Stimulated activated CD8-positive, alpha-beta memory T cell treated with anti-CD3 and anti-CD28 coated beads, Interleukin-7, amount 100 ng/mL, for 1 hour (primary cell): ENCODE measurements around the gene DAGLA.
A peak's percentile ranks its signal among the peaks of the same experiment; 100 is the strongest.

ENCODE experiments used
- DNase-seq, 2 donors: peaks; one replicate each; pipeline ENCODE4 v3.0.0-alpha.2; 2020; ENCODE audit warnings: low read depth in 2 of 2

DAGLA gene

DNA sequence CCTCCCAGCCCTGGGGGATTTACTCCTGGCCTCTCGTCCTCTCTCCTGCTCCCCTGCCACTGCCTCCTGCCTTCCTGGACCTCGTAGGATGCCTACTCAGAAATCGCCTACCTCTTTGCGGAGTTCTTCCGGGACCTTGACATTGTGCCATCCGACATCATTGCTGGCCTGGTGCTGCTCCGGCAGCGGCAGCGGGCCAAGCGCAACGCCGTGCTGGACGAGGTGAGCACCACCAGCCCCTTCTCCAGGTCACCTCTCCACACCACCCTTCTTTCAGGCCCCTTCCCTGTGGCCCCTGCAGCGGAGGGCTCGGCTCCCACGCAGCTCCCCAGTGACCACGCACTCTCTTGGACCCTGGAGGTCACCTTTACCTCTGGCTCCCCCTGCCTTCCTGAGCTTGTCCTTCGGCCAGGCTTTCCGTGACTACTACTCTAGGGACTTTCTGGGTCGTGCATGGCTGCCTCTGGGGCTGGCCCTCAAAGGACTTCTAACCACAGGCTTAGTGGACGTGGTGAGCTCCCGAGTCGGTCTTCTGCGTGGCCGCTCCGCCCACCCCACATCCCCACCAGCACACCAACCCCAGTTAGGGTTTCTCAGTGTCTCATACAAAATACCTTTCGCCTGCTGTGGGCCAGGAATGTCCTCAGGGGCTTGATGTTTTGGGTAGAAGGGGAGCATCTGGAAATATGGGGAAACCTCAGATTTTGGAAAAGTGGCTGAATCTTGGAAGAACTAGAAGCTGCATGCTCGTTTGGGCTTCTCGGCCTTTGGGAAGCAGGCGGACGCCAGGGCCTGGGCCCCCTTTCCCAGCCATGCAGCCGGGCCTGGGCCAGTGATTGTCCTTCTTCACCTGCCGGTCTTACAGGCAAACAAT, 48.1 kb downstream of the DAGLA start:
- DNase-seq, result no peak

DNA sequence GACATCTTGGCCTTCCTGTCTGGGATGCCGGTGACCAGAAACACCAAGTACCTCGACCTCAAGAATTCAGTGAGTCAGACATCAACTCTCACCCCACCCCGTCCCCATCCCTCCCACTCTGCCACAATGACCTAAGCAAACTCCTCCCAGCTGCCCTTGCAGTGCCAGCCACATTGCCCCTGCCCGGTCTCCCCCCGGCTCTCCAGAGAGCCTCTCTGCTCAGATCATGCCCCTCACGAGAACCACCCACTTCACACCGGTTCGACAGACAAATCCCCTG, 48.7 kb downstream of the DAGLA start:
- DNase-seq, result no peak

DNA sequence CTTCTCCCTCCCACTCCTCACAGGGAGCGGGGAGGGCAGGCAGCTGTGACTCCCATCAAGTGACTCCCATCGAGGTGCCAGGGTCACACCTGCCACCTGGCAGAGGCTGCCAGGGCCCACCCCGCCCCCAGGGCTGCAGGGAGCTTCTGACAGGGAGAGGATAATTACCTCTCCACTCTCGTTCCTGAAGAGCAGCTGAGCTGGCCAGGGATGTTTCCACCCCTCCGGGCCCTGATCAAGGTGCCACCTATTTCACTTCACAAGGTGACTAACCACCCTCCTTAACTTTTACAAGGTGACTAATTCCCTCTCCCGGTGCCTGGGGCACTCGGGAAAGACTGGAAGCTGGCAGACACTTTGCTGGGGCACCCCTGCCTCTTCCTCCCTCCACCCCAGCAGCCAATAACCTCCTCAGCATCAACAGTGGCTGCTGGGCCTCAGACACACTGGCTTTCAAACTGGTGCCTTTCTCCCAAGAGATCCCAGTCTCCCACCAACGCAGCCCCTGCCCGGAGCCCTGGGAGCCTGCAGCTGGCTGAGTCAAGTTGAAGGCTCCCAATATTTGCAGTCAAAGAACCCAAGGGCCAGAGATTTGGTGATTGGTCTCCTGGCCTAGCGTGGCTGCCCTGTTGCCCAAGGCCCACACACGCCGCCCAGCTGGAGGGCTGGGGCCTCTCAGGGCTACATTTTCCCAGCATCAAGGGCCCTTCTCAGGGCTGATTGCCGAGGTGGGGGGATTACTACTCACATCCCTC, 50.2 kb downstream of the DAGLA start:
- DNase-seq, result no peak

DNA sequence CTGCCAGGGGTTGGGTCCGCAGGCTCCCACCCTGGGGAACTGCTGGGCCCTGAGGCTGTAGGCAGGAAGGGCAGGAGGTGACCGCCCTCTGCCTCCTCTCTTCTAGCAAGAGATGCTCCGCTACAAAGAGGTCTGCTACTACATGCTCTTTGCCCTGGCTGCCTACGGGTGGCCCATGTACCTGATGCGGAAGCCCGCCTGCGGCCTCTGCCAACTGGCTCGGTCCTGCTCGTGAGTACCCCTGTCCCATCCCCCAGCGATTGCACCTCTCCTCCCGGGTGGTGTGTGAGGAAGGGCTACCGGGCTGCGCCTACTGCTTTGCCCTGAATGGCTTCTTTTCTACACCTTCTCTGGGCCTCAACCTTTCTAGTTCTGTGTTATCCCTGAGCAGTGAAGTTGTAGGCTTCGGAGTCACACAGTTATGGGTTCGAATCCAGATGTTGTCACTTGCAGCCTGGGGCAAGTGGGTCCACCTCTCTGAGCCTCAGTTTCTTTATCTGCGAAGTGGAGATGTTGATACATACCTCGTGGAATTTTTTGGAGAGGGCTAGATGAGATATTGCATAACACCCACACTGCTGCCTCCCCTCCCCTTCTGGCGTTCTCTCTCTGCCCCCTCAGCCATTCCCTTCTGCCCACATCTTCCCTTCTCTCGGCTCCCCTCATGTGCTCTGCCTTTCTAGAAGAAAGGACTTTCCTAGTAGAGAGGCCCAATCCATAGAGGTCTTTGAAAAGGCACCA, 51.2 kb downstream of the DAGLA start:
- no peak for DNase-seq

DNA sequence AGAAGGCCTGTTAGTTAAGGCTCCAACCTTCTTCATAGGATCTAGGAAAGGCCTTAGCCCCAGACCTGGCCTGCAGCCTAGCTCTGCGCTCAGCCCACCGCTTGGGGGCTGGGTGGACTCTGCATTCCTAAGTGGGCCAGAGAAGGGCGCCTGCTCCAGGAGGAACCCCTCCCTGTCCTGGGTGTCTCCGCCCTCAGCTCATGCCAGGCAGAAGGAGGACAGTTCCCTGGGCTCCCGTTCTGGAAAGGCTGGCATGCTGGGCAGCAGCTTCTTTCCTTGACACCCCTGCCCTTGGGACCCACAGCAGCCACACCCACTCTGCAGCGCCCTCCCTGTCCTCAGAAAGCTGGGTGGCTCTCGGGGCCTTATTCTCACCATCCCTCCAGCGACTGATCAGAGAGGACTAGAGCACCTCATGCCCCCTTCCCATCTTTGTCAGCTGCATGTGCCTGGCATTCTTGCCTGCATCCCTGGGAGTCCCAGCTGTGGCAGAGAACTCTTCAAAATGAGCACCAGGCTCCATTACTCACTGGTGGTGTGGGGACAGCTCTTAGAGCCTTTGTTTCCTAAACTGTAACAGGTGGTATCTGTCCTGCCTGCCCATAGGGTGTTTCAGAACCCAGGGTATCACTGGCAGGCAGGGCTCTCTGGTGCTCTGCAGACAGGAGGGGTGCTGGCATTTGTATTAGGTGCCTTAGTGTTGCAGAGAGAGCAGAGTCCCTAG, 51.9 kb downstream of the DAGLA start:
- no peak for DNase-seq

DNA sequence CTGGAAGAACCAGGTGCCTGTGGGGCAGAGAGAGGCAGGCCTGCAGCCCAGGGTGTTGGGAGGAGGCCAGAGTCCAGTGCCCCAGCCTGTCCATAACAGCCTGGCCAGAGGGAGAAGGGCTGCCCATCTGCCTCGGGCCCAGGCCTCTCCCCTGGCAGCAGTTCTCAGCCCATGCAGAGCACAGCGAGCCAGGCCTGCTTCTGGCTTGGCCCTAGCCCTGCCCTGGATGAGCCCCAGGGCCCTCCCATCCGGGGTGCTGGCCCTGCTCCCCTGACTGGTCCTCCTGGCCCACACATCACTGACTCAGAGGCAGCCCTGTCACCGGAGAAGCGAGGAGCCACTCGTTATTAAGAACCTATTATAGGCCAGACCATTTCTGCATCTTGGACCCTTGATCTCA, 52.5 kb downstream of the DAGLA start:
- DNase-seq, result no peak

DNA sequence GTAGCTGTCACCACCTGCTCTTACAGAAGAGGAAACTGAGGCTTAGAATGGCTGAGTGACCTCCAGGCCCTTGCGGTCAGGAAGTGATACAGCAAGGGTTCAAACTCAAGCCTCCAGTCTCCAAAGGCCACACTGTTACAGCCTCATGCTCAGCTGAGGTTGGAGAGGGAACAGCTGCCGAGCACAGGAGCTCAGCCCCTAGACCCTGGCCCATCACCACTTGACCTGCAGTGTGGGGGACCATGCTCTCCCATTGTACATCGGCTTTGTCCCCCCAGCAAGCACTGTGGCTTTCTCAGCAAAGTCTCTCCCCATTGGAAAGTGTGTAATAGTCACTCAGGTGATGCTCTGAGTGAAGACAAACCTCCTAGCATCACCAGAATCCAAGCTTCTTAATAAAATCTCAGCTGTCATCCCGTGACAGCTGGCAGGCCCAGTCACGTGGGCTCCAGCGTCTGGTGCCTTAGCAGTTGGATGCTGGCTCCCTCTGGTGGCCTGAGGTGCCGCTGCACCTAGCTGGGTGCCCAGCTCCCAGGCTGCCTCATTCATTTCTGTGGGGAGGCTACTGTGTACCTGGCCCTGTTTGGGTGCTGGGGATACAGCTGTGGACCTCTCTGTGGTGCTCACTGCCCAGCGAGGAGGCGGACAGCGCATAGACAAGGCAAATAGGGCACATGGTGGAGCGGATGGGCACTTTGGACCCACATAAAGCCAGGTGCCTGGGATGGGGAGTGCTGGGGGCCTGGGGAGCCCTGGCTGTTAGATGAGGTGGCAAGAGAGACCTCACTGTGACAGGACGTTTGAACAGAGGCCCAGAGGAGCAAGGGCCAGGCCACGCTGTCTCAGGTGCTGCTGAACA, 53.2 kb downstream of the DAGLA start:
- peak; percentile 66 to 74 for DNase-seq

DNA sequence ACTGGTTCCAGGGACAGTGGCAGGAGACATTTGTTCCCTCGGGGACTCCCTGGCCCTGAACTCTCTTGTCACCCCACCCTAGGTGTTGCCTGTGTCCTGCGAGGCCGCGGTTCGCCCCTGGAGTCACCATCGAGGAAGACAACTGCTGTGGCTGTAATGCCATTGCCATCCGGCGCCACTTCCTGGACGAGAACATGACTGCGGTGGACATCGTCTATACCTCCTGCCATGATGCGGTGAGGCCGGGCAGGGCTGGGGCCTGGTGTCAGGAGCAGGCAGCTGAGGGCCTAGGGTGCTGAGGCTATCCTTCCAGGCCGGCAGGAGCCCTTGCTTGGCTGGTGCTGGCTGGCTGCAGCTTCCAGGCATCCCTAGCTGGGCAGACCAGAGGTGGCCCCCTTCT, 54.6 kb downstream of the DAGLA start:
- no peak for DNase-seq

DNA sequence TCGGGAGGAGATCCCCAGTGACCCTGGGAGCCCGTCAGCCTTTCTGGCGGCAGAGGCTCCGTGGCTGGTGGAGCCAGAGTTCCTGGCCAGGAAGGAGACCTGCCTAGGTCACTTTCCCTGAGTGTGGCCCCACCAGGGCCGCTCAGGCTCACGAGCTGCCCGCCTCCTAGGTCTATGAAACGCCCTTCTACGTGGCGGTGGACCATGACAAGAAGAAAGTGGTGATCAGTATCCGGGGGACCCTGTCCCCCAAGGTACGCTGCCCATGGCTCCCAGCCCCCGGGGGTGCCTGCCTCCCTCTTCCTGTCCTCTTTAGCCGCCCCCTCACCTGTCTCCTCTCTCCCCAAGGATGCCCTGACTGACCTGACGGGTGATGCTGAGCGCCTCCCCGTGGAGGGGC, 55.2 kb downstream of the DAGLA start:
- no peak for DNase-seq

DNA sequence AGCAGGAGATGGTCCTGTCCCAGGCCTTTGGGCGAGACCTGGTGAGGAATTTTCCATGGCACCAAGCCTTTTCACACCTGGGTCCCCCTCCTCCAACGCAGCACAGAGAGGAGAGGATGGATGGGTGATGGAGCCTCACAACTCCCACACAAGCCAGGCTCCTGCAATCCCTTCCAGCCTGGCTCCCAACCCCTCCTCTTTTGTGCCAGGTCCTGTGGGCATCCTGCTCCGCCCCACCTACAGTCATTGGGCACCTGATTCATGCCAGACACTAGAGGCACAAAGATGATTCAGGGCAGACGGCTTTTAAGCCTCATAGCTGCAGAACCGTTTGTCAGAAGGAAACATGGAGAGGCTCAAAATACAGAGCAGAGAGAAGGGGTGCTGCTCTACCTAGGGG, 56.1 kb downstream of the DAGLA start:
- no peak for DNase-seq

DNA sequence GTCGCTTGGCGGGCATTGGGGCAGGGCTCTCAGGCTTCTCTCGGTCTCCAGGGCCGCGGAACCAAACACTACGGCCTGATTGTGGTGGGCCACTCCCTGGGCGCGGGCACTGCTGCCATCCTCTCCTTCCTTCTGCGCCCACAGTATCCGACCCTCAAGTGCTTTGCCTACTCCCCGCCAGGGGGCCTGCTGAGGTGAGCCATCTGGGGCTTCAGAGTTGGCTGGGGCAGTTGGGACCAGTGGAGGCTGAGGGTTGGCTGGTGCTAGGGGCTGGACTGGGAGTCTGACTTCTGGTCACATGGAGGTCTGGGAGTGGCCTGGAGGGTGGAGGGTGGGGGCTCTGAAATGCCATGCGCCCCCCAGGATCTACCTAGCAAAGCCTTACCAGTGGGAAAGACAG, 56.9 kb downstream of the DAGLA start:
- DNase-seq, result no peak

DNA sequence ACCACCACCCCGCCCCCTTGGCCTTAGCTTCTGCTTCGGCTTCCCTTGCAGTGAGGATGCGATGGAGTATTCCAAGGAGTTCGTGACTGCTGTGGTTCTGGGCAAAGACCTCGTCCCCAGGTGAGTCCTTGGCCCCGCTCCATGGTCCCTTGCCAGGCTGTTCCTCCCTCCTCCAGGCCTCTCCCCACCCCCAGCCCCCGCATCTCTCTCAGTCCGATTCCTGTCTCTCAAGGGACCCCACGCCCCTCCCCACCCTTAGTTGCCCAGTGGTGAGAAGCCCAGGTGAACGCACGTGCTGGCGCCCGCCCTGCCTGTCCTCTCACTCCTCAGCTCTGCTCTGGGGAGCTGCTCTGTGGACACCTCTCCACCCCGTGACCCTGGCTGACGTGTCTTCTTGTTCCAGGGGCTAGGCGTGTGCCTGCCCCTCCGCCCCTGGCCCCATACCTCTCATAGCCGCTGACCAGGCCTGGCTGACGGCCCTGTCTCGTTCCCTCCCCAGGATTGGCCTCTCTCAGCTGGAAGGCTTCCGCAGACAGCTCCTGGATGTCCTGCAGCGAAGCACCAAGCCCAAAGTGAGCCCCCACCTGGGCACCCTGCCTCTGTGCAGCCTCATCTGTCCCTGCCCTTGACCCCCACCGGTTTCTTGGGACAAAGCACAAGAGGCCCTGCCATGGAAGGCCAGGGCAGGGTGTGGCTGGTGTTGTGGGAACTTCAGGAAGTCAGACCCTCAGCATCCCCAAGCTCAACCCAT, 57.6 kb downstream of the DAGLA start:
- no peak for DNase-seq

DNA sequence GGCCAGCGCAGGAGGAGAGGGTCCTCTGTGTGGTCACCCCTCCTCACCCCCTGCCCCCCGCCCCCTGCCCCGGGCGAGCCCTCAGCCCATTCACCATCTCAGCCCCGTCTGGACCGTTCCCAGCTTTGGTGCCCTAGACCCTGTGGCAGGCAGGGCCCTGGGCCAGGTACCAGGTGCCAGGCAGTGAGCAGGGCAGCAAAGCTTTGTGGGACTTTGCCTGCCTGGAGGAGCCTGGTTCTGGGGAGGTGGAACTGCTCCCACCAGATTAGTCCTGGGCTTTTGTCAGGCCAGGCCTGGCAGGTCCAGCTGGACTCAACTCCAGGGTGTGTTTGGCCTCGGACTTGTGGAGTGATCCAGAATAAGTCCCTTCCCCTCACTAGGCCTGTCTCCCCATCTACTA, 58.6 kb downstream of the DAGLA start:
- no peak for DNase-seq

DNA sequence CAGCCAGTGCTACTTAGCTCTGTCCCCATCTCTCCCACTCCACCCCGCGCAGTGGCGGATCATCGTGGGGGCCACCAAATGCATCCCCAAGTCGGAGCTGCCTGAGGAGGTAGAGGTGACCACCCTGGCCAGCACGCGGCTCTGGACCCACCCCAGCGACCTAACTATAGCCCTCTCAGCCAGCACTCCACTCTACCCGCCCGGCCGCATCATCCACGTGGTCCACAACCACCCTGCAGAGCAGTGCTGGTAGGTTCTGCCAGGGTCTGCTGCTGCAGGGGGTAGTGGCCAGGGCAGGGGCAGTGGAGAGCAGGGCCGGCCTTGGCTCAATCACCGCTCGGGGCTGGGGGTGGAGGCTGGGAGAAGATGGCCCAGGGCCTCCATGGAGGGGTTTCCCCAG, 59.2 kb downstream of the DAGLA start:
- DNase-seq, result no peak

DNA sequence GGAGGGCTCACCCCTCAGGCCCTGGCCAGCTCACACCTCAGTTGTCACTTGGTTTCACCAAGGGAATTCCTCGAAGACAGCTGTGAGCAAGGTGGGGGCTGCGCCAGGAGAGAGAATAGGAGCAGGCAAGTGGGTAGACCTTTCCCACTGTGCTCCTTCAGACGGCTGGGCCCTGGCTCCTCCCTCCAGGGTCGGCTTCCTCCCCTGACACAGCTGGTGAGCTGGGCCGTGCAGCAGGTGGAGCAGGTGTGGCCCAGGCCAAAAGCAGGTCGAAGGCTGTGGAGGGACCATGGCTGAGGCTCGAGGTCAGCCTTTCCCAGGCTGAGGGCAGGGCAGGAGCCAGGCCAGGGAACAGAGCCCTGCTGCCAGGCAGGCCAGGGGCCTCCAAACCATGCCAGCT, 59.8 kb downstream of the DAGLA start:
- DNase-seq, result no peak

DNA sequence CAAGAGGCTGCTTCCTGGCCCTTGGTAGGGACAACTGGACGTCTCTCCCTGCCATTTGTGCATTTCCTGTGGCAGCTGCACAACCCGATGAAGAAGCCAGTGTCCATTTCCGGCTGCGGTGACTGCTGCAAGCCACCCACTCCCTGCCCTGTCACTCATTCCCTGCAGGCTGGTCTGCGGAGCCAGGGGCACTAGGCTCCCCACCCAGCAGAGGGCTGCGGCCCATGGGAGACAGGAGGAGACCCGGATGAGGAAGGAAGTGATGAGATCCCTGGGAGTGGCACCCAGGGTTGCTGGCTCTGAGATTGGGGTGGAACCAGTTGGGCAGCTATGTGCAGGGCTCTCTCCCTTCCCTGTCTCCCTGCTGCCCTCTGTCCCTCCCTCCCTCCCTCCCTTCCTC, 62.2 kb downstream of the DAGLA start:
- no peak for DNase-seq

DNA sequence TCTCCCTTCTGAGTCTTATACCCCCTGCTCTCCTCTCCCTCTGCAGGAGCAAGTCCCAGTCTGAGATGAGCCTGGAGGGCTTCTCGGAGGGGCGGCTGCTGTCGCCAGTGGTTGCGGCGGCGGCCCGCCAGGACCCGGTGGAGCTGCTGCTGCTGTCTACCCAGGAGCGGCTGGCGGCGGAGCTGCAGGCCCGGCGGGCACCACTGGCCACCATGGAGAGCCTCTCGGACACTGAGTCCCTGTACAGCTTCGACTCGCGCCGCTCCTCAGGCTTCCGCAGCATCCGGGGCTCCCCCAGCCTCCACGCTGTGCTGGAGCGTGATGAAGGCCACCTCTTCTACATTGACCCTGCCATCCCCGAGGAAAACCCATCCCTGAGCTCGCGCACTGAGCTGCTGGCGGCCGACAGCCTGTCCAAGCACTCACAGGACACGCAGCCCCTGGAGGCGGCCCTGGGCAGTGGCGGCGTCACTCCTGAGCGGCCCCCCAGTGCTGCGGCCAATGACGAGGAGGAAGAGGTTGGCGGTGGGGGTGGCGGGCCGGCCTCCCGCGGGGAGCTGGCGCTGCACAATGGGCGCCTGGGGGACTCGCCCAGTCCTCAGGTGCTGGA, 63.4 kb downstream of the DAGLA start:
- DNase-seq, result no peak

DNA sequence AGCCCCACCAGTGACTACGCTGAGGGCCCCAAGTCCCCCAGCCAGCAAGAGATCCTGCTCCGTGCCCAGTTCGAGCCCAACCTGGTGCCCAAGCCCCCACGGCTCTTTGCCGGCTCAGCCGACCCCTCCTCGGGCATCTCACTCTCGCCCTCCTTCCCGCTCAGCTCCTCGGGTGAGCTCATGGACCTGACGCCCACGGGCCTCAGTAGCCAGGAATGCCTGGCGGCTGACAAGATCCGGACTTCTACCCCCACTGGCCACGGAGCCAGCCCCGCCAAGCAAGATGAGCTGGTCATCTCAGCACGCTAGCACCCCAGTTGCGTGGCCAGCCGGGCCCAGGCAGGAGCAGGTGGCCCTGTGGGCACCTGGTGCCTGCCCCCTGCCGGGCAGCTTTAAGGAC, 64.0 kb downstream of the DAGLA start:
- no peak for DNase-seq

DNA sequence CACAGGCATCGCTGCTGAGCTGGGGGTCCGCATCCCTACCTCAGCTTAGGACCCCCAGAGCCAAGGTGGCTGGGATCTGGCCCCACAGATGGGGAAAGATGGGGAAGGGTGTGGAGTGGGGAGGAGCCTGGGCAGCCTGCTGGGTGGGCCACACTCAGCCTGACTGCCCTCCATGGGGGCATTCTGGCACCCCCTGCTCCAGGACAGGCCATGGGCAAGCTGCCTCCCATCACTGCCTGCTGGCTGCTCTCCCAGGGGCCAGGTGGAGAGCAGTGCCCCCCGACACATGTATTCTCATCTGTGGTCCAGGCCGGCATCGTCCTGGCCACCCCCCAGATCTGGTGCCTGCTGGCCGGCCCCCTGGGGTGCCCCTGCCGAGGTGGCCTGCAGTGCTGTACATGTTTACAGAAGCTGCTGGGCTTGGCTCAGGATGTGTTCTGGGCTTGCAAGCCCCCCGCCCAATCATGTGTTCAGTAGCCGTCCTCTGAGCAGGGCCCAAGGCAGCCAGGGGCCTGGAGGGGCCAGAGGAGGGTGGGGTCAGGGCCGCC, 64.5 kb downstream of the DAGLA start:
- DNase-seq, result no peak
